Sigmoid colon (tissue), 7 donors: Measurements from ENCODE around the gene CNNM3. TPM values are rescaled to one million over a fixed set of nuclear protein-coding genes. Genes with fewer than 3 reads are reported as not detected.

ENCODE experiments used
- DNase-seq: peaks from one replicate; pipeline ENCODE4 v3.0.0-alpha.2; 2019
- H3K27ac ChIP-seq, 4 donors: fragments of 200-600 bp; sonication (generic); one replicate each; pipeline ENCODE4 v1.5.1; 2016 to 2019; ENCODE audit warnings: mild to moderate bottlenecking in 1 of 4
- H3K27me3 ChIP-seq, 3 donors: fragments of 200-600 bp; sonication (generic); one replicate each; pipeline ENCODE4 v1.5.1; 2019; ENCODE audit warnings: mild to moderate bottlenecking in 1 of 3
- H3K36me3 ChIP-seq, 4 donors: fragments of 200-600 bp; sonication (generic); one replicate each; pipeline ENCODE4 v1.5.1; 2016 to 2019
- H3K4me1 ChIP-seq, 4 donors: fragments of 200-600 bp; sonication (generic); one replicate each; pipeline ENCODE4 v1.5.1; 2017 to 2019
- H3K4me3 ChIP-seq, 4 donors: fragments of 200-600 bp; sonication (generic); one replicate each; pipeline ENCODE4 v1.5.1; 2017 to 2019; ENCODE audit warnings: mild to moderate bottlenecking in 2 of 4, moderate library complexity in 1 of 4
- H3K9me3 ChIP-seq, 4 donors: fragments of 200-600 bp in 3 of 4; sonication (generic) in 3 of 4; one replicate each; pipeline versions ENCODE4 v1.5.1 to v1.6.1; 2013 to 2019
- EP300 ChIP-seq, 4 donors: sonication (generic); formaldehyde crosslinking; IDR thresholded peaks; one replicate each; pipeline ENCODE4 v1.6.1; 2017; ENCODE audit warnings: antibody characterized with exemption in 4 of 4
- POLR2A ChIP-seq, 2 donors: fragments of 450-650 bp; IDR thresholded peaks; one replicate each; pipeline ENCODE4 v1.6.1; 2016; ENCODE audit warnings: antibody characterized with exemption in 2 of 2, mild to moderate bottlenecking in 2 of 2, moderate library complexity in 2 of 2
- POLR2AphosphoS5 ChIP-seq, 4 donors: sonication (generic); formaldehyde crosslinking; IDR thresholded peaks; one replicate each; pipeline ENCODE4 v1.6.1; 2017; ENCODE audit warnings: antibody characterized with exemption in 4 of 4
- WGBS, 2 donors: extraction: QIAGEN DNeasy Blood & Tissue Kit; methylation state at CpG; one replicate each; pipeline ENCODE4 v1.1.7; 2013; 5-methylcytosine and 5-hydroxymethylcytosine counted together
- intact Hi-C: fragments of 100-400 bp; cut with DNase I; formaldehyde crosslinking; loops from one replicate; pipeline ENCODE4 v1.15.1; 2023
- polyA plus RNA-seq, 3 donors: library from polyadenylated mRNA; stranded (reverse); fragments of 200-250 nt; gene quantifications; one replicate each; pipeline ENCODE4 v1.2.3, GENCODE V29; 2013
- total RNA-seq, 4 donors: library from RNA; depleted of rRNA; stranded (reverse); fragments of >200 nt; gene quantifications; one replicate each; pipeline ENCODE4 v1.1.0, GENCODE V29; 2016
- TF ChIP-seq, protein P1 (sequence below), 4 experiments: fragments of 450-650 bp in 3 of 4; fragments of 200-600 bp in 1 of 4; IDR thresholded peaks; one replicate each; pipeline ENCODE4 v1.5.1; 2016 to 2019; ENCODE audit warnings: antibody characterized with exemption in 4 of 4, mild to moderate bottlenecking in 3 of 4, moderate library complexity in 2 of 4
- donor health status: healthy with polysubstance abuse.
- donor health status: Bipolar disorder and iron deficiency.
- donor health status: healthy.

Gene CNNM3
- total and polyA plus RNA-seq, 7 donors, result 1.2 to 16.6 (median 10.0) TPM

DNA sequence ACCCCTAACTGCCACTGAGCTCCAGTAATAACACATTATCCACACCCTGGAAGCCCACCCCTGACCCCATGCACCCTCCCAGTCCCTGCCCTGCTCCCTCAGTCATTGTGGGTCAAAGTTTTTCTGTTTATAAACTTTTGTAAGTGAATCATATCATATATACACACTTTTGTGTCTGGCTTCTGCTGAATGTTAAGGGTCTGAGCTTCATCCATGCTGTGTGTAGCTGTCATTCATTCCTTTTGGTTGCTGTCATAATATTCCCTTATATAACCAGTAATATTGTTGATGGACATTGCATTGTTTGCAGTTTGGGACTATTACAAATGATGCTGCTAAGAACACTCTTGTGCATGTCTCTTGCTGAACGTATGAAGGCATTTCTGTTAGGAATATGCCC is 40.9 kb upstream of the CNNM3 start:
- WGBS, 2 donors, result 21 to 34% methylated on average over 1 of the region's 1 CpG
- peaks cover 0 to 25% (median 7%) of the 10 kb centered on the region in 4 donors for H3K4me1 ChIP-seq
- TF ChIP-seq EP300 (IDR thresholded peaks at IDR 0.05), result no peak
- TF ChIP-seq POLR2A (IDR thresholded peaks at IDR 0.05), result no peak
- no peak for TF ChIP-seq POLR2AphosphoS5 (IDR thresholded peaks at IDR 0.05)
- TF ChIP-seq, protein P1, sequence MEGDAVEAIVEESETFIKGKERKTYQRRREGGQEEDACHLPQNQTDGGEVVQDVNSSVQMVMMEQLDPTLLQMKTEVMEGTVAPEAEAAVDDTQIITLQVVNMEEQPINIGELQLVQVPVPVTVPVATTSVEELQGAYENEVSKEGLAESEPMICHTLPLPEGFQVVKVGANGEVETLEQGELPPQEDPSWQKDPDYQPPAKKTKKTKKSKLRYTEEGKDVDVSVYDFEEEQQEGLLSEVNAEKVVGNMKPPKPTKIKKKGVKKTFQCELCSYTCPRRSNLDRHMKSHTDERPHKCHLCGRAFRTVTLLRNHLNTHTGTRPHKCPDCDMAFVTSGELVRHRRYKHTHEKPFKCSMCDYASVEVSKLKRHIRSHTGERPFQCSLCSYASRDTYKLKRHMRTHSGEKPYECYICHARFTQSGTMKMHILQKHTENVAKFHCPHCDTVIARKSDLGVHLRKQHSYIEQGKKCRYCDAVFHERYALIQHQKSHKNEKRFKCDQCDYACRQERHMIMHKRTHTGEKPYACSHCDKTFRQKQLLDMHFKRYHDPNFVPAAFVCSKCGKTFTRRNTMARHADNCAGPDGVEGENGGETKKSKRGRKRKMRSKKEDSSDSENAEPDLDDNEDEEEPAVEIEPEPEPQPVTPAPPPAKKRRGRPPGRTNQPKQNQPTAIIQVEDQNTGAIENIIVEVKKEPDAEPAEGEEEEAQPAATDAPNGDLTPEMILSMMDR (IDR thresholded peaks at IDR 0.05), result no peak
- H3K9me3 ChIP-seq, result no peaks in the 10 kb centered on the region
- H3K36me3 ChIP-seq, result no peaks in the 10 kb centered on the region
- H3K4me3 ChIP-seq, result no peak overlapping the region
- H3K27me3 ChIP-seq, result no peaks in the 10 kb centered on the region
- intact Hi-C loops, result no loop called here
- DNase-seq, result no peak
- no peak overlapping the region for H3K27ac ChIP-seq

DNA sequence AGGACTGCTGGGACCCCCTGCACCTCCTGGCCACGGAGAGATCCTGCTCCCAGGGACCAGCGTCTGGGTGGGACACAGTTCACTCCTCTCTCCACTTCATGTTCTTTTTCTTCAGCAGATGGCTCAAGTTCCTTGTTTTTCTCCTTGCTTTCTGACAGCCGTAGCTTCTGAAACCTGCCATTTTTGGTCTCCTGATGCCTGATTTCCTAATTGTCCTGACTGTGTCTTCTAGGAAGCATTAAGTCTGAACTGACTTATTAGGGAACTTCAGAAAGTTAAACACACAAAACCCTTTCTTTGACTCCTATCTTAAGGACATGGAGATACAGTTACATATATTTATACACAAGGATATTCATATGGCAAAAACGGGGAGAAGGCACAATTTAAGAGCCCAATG is 32.7 kb upstream of the CNNM3 start:
- H3K27me3 ChIP-seq, result no peaks in the 10 kb centered on the region
- intact Hi-C loops, result no loop called here

DNA sequence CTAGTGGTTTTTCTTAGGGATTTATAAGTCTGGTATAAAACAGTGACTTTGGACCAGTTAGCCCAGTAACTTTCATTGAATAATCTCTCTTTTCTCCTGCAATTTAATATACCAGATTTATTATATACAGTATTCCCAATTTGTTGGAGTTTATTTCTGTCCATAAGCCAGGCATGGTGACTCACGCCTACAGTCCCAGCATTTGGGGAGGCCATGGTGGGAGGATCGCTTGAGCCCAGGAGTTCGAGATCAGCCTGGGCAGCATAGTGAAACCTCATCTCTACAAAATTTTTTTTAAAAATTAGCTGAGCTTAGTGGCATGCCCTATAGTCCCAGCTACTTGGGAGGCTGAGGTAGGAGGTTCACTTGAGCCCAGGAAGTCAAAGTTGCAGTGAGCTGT is 28.7 kb upstream of the CNNM3 start:
- H3K27me3 ChIP-seq, result no peaks in the 10 kb centered on the region
- H3K4me1 ChIP-seq, result peaks cover 0 to 34% (median 33%) of the 10 kb centered on the region in 4 donors
- TF ChIP-seq POLR2A (IDR thresholded peaks at IDR 0.05) (no peak), POLR2AphosphoS5 (IDR thresholded peaks at IDR 0.05) (no peak), EP300 (IDR thresholded peaks at IDR 0.05) (no peak)
- TF ChIP-seq, protein P1 (IDR thresholded peaks at IDR 0.05), result no peak
- DNase-seq, result peak; percentile 37
- intact Hi-C loops, result no loop called here
- 72 to 88% methylated on average over 3 of the region's 3 CpGs for WGBS, 2 donors
- H3K4me3 ChIP-seq, result no peak overlapping the region
- H3K9me3 ChIP-seq, result no peaks in the 10 kb centered on the region
- peak overlapping the region in 3 of 4 donors; percentile 58 to 65 (median 64) for H3K27ac ChIP-seq
- no peaks in the 10 kb centered on the region for H3K36me3 ChIP-seq

More for the DNA sequence above, 32.7 kb upstream of the CNNM3 start:
- H3K4me3 ChIP-seq, result no peak overlapping the region
- H3K4me1 ChIP-seq, result peaks cover 0 to 24% (median 23%) of the 10 kb centered on the region in 4 donors
- H3K9me3 ChIP-seq, result no peaks in the 10 kb centered on the region
- DNase-seq, result peak; percentile 13
- WGBS, 2 donors, result 79 to 86% methylated on average over 4 of the region's 4 CpGs
- TF ChIP-seq EP300 (IDR thresholded peaks at IDR 0.05) (no peak), POLR2AphosphoS5 (IDR thresholded peaks at IDR 0.05) (no peak), POLR2A (IDR thresholded peaks at IDR 0.05) (no peak)
- TF ChIP-seq, protein P1 (IDR thresholded peaks at IDR 0.05), result no peak
- no peaks in the 10 kb centered on the region for H3K36me3 ChIP-seq
- no peak overlapping the region for H3K27ac ChIP-seq

DNA sequence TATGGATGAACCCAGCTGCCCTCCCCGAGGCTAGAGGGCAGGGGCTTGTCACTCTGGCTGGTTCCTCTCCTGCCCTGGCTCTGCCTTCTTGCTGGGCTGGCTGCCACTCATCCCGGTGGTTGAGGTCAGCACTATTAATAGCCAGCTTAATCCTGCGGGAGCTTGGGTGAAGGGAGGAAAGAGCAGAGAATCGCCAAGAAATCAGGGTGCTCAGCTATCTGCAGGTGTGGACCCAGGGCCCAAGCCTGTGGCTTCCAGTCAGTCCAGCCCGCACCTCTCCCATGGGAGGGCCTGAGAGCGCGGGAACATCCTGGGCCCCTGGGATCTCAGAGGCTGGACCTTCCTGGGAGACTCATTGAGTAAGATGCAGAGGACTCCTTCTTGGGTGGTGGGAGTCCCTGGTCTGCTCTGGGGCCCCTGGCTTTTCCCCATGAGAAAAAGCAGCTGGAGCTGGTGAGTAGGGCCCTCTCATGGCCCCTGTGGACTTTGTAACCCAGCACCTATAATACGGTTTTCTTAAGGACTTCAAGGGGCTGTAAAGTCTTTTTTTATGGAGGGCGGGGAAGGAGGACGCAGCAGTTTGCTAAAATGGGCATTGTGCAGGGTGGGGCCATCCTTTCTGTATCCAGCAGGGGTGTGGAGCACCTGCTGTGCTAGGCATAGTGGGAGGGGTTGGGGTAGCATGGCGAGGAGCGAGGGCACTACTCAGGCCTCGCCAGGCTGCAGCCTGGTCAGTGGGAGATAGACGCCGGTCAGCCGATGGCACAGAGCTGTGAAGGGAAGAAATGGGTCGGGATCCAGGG is 27.4 kb upstream of the CNNM3 start:
- peak overlapping the region; percentile 4 to 65 (median 61) for H3K27ac ChIP-seq
- no peaks in the 10 kb centered on the region for H3K9me3 ChIP-seq
- H3K36me3 ChIP-seq, result no peaks in the 10 kb centered on the region
- intact Hi-C loops, result no loop called here
- H3K4me1 ChIP-seq, result peaks cover 0 to 34% (median 33%) of the 10 kb centered on the region in 4 donors
- peak; percentile 64 for DNase-seq
- 14 to 65% methylated on average over 17 of the region's 17 CpGs for WGBS, 2 donors
- TF ChIP-seq, protein P1 (IDR thresholded peaks at IDR 0.05), result no peak
- TF ChIP-seq POLR2A (IDR thresholded peaks at IDR 0.05), result peak in 1 of 2 donors; percentile 41
- H3K27me3 ChIP-seq, result no peaks in the 10 kb centered on the region
- no peak overlapping the region for H3K4me3 ChIP-seq
